PFSK-1 (cell line): Measurements from ENCODE around the gene LGR4.

ENCODE experiments used
- FOXP2 ChIP-seq: optimal IDR thresholded peaks from 2 replicates; pipeline ENCODE3; 2011; ENCODE audit warnings: borderline replicate concordance, control low read depth, inconsistent platforms; ENCODE audit not compliant: insufficient read depth; ENCODE audit errors: extremely low read length, extremely low read depth
- POLR2AphosphoS5 ChIP-seq: IDR thresholded peaks from 2 replicates; pipeline ENCODE4 v1.6.1; 2012; ENCODE audit warnings: low read depth, mild to moderate bottlenecking, control low read depth, low read length, moderate library complexity
- REST ChIP-seq, 2 experiments: IDR thresholded peaks; 2 replicates each; pipeline versions ENCODE4 v1.6.1 to v1.8.0; 2011 to 2012; ENCODE audit warnings: low read depth in 2 of 2, low read length in 2 of 2, control low read depth in 1 of 2, inconsistent platforms in 1 of 2, mild to moderate bottlenecking in 1 of 2, moderate library complexity in 1 of 2; ENCODE audit not compliant: insufficient read depth in 1 of 2
- SIN3A ChIP-seq: IDR thresholded peaks from 2 replicates; pipeline ENCODE4 v1.6.1; 2012; ENCODE audit warnings: mild to moderate bottlenecking, low read length, moderate library complexity, borderline replicate concordance; ENCODE audit not compliant: insufficient read depth
- TAF1 ChIP-seq: IDR thresholded peaks from 2 replicates; pipeline ENCODE4 v1.6.1; 2012; ENCODE audit warnings: low read length, control low read depth, borderline replicate concordance; ENCODE audit not compliant: insufficient read depth

LGR4 gene

GRCh38 chr11:27429761-27430393 is 42.7 kb downstream of the LGR4 start:
- no peak for TF ChIP-seq REST (IDR thresholded peaks at IDR 0.05; ENCODE audit: insufficient read depth in 1 of 2, low read depth in 2 of 2, low read length in 2 of 2)
- TF ChIP-seq FOXP2: no peak
- TF ChIP-seq SIN3A: no peak
- TF ChIP-seq POLR2AphosphoS5: no peak
- no peak for TF ChIP-seq TAF1

GRCh38 chr11:27427183-27427980 is 45.2 kb downstream of the LGR4 start:
- TF ChIP-seq TAF1 (no peak), REST (IDR thresholded peaks at IDR 0.05; ENCODE audit: insufficient read depth in 1 of 2, low read depth in 2 of 2, low read length in 2 of 2) (no peak), POLR2AphosphoS5 (no peak), FOXP2 (no peak), SIN3A (no peak)

- TF ChIP-seq POLR2AphosphoS5 (no peak), REST (IDR thresholded peaks at IDR 0.05; ENCODE audit: insufficient read depth in 1 of 2, low read depth in 2 of 2, low read length in 2 of 2) (no peak), TAF1 (no peak), FOXP2 (no peak), SIN3A (no peak)
These were observed 46.8 kb downstream of the LGR4 start for GRCh38 chr11:27425814-27426213.

- TF ChIP-seq POLR2AphosphoS5 (no peak), FOXP2 (no peak), REST (IDR thresholded peaks at IDR 0.05; ENCODE audit: insufficient read depth in 1 of 2, low read depth in 2 of 2, low read length in 2 of 2) (no peak), SIN3A (no peak), TAF1 (no peak)
These were observed 49.5 kb downstream of the LGR4 start for GRCh38 chr11:27423125-27423524.
